Measurements from ENCODE around the gene STK17B. TPM values are rescaled to one million over a fixed set of nuclear protein-coding genes. Genes with fewer than 3 reads are reported as not detected.

Gene STK17B
- polyA plus RNA-seq, 1 experiment: 6.1 TPM

- TF ChIP-seq CTCF (IDR thresholded peaks at IDR 0.05; ENCODE audit: insufficient read depth, low read depth, low read length): no peak
- Histone ChIP-seq H3K4me3 (ENCODE audit: low read depth, low read length) (no peak overlapping the region), H3K27me3 (ENCODE audit: control insufficient read depth, insufficient read depth, low read length) (no peaks in the 10 kb centered on the region), H3K36me3 (ENCODE audit: control insufficient read depth, insufficient read depth, low read length) (no peaks in the 10 kb centered on the region)
- ChIA-PET POLR2A (no interaction called here), CTCF (interaction anchor here (1.2 kb wide), 1 partner anchor 104 kb away, joined by 3 read pairs; no protein-coding TSS in a partner anchor)
- DNase-seq (ENCODE audit: low read depth): peak; percentile 70
Measured at GRCh38 chr2:196205881-196206435, 34.6 kb upstream of the STK17B start.

- Histone ChIP-seq H3K4me3 (ENCODE audit: low read depth, low read length) (no peak overlapping the region), H3K36me3 (ENCODE audit: control insufficient read depth, insufficient read depth, low read length) (no peaks in the 10 kb centered on the region), H3K27me3 (ENCODE audit: control insufficient read depth, insufficient read depth, low read length) (no peaks in the 10 kb centered on the region)
- ChIA-PET CTCF (interaction anchor here (0.9 to 1.4 kb wide), 3 partner anchors 103 to 132 kb away, joined by 3 to 6 read pairs (median 4); no protein-coding TSS in a partner anchor), POLR2A (no interaction called here)
- no peak for DNase-seq (ENCODE audit: low read depth)
- TF ChIP-seq CTCF (IDR thresholded peaks at IDR 0.05; ENCODE audit: insufficient read depth, low read depth, low read length): no peak
Measured at GRCh38 chr2:196205011-196205766, 33.8 kb upstream of the STK17B start.

GRCh38 chr2:196201229-196202009 is 30.0 kb upstream of the STK17B start:
- no peak for TF ChIP-seq CTCF (IDR thresholded peaks at IDR 0.05; ENCODE audit: insufficient read depth, low read depth, low read length)
- no peak for DNase-seq (ENCODE audit: low read depth)
- Histone ChIP-seq H3K27me3 (ENCODE audit: control insufficient read depth, insufficient read depth, low read length) (no peaks in the 10 kb centered on the region), H3K4me3 (ENCODE audit: low read depth, low read length) (no peak overlapping the region), H3K36me3 (ENCODE audit: control insufficient read depth, insufficient read depth, low read length) (no peaks in the 10 kb centered on the region)
- ChIA-PET CTCF (interaction anchor here (0.6 to 0.8 kb wide), 3 partner anchors 11 to 628 kb away, joined by 3 read pairs; no protein-coding TSS in a partner anchor), POLR2A (no interaction called here)

GRCh38 chr2:196200557-196200956 is 29.2 kb upstream of the STK17B start:
- TF ChIP-seq CTCF (IDR thresholded peaks at IDR 0.05; ENCODE audit: insufficient read depth, low read depth, low read length): no peak
- no peak for DNase-seq (ENCODE audit: low read depth)
- Histone ChIP-seq H3K27me3 (ENCODE audit: control insufficient read depth, insufficient read depth, low read length) (no peaks in the 10 kb centered on the region), H3K4me3 (ENCODE audit: low read depth, low read length) (no peak overlapping the region), H3K36me3 (ENCODE audit: control insufficient read depth, insufficient read depth, low read length) (no peaks in the 10 kb centered on the region)
- CTCF ChIA-PET: interaction anchor here (0.8 kb wide), 1 partner anchor 91 kb away, joined by 3 read pairs; no protein-coding TSS in a partner anchor
- POLR2A ChIA-PET: no interaction called here

- CTCF ChIA-PET: interaction anchor here (1.3 kb wide), 1 partner anchor 118 kb away, joined by 3 read pairs; no protein-coding TSS in a partner anchor
- no peak for TF ChIP-seq CTCF (IDR thresholded peaks at IDR 0.05; ENCODE audit: insufficient read depth, low read depth, low read length)
- H3K4me3 ChIP-seq (ENCODE audit: low read depth, low read length): no peak overlapping the region
- no peaks in the 10 kb centered on the region for H3K27me3 ChIP-seq (ENCODE audit: control insufficient read depth, insufficient read depth, low read length)
- no peaks in the 10 kb centered on the region for H3K36me3 ChIP-seq (ENCODE audit: control insufficient read depth, insufficient read depth, low read length)
- POLR2A ChIA-PET: no interaction called here
- DNase-seq (ENCODE audit: low read depth): no peak
Measured at GRCh38 chr2:196195758-196196157, 24.4 kb upstream of the STK17B start.
